NT2/D1 (cell line): ENCODE data around the gene KRT4.

Experiments
- DNase-seq: peaks from one replicate; pipeline ENCODE4 v3.0.0-alpha.2; 2011; ENCODE audit warnings: low read depth, low spot score
- H3K27me3 ChIP-seq: 2 replicates; pipeline ENCODE4 v1.6.0; 2011; ENCODE audit warnings: mild to moderate bottlenecking; ENCODE audit not compliant: insufficient read length, insufficient read depth
- H3K36me3 ChIP-seq: 2 replicates; pipeline ENCODE4 v1.6.1; 2011; ENCODE audit warnings: mild to moderate bottlenecking, low read length, mixed read lengths; ENCODE audit not compliant: insufficient read depth, insufficient read length
- H3K4me1 ChIP-seq: 2 replicates; pipeline ENCODE4 v1.5.1; 2011; ENCODE audit not compliant: insufficient read depth, insufficient read length
- H3K4me3 ChIP-seq: 2 replicates; pipeline ENCODE4 v1.5.1; 2011; ENCODE audit warnings: low read depth; ENCODE audit not compliant: insufficient read length
- H3K9ac ChIP-seq: 2 replicates; pipeline ENCODE4 v1.6.0; 2011; ENCODE audit warnings: low read depth; ENCODE audit not compliant: insufficient read length
- H3K9me3 ChIP-seq: 2 replicates; pipeline ENCODE4 v1.5.1; 2011; ENCODE audit warnings: mild to moderate bottlenecking, low read length; ENCODE audit not compliant: insufficient read depth
- SUZ12 ChIP-seq: IDR thresholded peaks from 2 replicates; pipeline ENCODE4 v1.6.1; 2011; ENCODE audit not compliant: insufficient read length, insufficient read depth; ENCODE audit errors: extremely low read depth
- YY1 ChIP-seq: IDR thresholded peaks from 2 replicates; pipeline ENCODE4 v1.6.1; 2011; ENCODE audit not compliant: insufficient read length, insufficient read depth
- ZNF274 ChIP-seq: IDR thresholded peaks from 2 replicates; pipeline ENCODE4 v1.6.1; 2011; ENCODE audit warnings: mild to moderate bottlenecking, low read depth, low read length

The KRT4 gene

DNA sequence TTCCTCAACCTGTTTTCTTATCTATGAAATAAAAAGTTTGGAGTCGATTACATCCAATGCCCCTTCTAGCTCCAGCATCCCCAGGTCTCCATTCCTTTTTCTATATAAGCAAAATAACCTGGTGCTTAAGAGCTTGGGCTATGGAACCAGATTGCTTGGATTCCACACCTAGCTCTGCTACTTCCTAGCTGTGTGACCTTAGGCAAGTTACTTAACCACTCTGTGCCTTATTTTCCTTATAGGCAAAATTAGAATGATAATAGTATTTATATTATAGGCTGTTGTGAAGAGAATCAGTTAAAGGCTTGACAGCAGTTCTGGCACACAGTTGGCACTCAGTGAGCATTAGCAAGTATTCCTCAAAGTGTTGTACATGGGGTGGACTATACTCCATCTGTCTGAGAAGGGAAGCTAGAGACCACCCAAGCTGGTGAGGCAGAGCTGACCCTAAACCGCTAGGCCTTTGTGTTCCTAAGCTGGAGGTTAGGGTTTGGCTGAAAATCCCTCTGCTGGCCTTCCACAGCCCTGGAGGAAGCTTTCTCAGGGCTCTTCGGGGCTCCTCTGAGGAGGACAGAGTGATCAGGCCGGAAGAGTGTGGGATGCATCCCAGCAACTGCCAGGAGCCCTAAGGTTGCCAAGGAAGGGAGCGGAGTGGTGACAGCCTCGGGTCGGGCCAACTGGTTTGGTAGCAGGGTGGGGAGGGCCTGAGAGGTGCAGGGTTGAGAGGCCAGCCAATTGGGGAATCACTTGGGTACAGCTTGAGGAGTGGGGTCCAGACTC lies 6.0 kb upstream of the KRT4 start:
- TF ChIP-seq SUZ12 = no peak
- Histone ChIP-seq H3K4me3 (no peak overlapping the region), H3K9ac (no peak overlapping the region), H3K9me3 (no peaks in the 10 kb centered on the region), H3K4me1 (peaks cover 5% of the 10 kb centered on the region), H3K36me3 (no peaks in the 10 kb centered on the region), H3K27me3 (no peaks in the 10 kb centered on the region)
- DNase-seq = no peak

DNA sequence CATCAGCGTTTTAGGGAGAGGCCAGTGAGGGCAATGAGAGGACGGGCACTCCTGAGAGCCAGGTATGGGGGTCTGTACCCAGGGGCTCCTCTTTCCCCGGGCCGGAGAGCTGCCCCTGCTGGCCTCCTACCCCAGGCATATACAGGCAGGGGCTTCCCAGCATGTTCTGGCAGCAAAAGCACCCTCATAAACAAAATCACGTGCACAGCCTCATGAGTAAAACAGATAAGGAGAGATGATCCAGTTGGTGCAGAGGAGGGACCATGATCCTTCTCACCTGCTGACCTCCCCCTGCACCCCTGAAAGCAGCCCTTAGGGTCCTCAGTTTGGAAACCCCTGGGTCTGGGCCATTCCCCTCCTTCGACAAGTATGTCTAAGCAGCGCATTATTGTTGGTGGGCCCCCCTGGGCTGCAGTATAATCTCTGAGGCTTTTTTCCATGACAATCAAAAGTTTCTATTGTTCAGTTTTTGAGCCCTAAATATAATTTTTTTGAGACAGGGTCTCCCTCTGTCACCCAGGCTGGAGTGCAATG lies 5.0 kb upstream of the KRT4 start:
- TF ChIP-seq YY1 (no peak), SUZ12 (no peak)
- no peaks in the 10 kb centered on the region for H3K27me3 ChIP-seq
- H3K4me1 ChIP-seq = peaks cover 5% of the 10 kb centered on the region
- no peak overlapping the region for H3K9ac ChIP-seq
- DNase-seq = no peak
- no peaks in the 10 kb centered on the region for H3K36me3 ChIP-seq
- H3K9me3 ChIP-seq = no peaks in the 10 kb centered on the region
- H3K4me3 ChIP-seq = no peak overlapping the region

DNA sequence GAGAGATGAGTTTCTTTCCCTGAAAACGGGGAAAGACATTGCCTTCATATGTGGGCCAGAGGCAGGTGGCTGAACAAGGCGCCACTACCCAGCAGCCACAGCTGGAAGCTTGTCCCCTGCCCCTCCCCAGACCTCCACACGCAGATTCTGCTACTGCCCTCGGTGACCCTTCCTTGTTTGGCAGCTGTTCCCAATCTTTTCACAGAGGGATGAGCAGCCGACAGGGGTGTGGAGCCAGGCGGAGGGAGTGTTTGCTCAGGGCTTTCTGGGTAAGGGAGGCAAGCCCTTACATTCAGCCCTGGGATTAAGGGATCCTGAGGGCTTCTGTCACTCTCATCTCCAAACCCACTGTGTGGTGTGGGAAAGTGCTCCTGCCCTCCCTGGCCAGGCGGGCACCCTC lies 4.5 kb upstream of the KRT4 start:
- Histone ChIP-seq H3K4me1 (peaks cover 5% of the 10 kb centered on the region), H3K4me3 (no peak overlapping the region), H3K36me3 (no peaks in the 10 kb centered on the region), H3K9me3 (no peaks in the 10 kb centered on the region), H3K27me3 (no peaks in the 10 kb centered on the region), H3K9ac (no peak overlapping the region)
- TF ChIP-seq ZNF274 (no peak), YY1 (no peak), SUZ12 (no peak)
- DNase-seq = no peak

DNA sequence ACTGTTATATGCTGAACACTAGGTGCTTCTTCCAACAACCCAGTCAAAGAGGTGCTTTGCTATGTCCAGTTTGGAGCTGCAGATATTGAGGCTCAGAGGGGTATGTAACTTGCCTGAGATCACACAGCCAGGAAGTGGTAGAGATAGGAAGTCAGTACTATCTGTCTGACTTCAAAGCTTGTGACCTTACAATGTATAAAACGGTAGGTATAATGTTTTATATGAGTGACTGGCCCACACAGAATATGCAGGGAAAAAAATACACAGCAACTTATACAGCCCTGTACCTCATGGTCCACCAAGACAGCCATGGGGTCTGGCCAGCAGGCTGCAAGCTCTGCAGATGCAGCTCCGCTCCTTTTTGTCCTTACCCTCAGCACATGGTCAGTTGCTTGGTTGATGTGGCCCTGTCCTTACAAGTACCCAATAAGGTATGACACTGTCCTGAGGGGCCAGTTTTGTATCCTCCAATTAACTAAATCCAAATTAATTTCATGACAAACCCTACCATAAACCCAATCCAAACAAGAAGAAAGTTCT lies 3.9 kb upstream of the KRT4 start:
- no peak for TF ChIP-seq SUZ12
- no peak for TF ChIP-seq YY1
- TF ChIP-seq ZNF274 = no peak
- H3K4me1 ChIP-seq = peaks cover 5% of the 10 kb centered on the region
- H3K27me3 ChIP-seq = no peaks in the 10 kb centered on the region
- no peak overlapping the region for H3K9ac ChIP-seq
- no peaks in the 10 kb centered on the region for H3K9me3 ChIP-seq
- DNase-seq = no peak
- no peak overlapping the region for H3K4me3 ChIP-seq
- H3K36me3 ChIP-seq = no peaks in the 10 kb centered on the region

DNA sequence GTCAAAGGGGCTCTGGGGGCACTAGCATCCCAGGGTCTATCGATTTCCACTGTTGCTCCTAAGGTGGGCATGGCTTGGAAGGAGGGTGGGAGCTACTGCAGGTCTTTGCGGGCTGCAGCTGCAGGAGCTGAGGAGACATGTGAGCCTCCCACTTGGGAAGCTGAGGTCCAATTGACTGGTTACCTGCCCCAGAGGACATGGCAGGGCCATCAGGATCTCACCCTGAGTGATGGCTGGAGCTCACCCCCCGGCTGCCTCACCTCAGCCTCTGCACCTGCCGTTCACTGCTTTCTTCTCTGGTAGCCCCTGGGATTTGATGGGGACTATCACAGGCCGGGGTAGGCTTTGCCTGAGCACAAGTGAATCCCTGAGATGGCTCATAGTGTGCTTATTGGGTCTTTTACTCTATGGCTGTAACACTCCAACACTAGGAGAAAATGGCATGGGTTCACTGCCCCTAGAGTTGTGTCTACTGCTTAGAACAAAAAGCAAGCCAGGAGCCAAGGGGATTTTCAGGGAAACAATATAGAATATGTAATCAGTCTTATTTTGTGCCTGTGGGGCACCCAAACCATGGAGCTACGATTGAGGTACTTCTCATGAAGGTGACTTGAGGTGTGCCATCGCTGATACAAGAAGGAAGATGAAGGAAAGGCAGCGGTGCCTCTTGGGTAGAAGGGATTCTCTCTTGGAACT lies 3.2 kb upstream of the KRT4 start:
- H3K9ac ChIP-seq = no peak overlapping the region
- no peak overlapping the region for H3K4me3 ChIP-seq
- DNase-seq = no peak
- TF ChIP-seq YY1 (no peak), SUZ12 (no peak), ZNF274 (no peak)
- no peaks in the 10 kb centered on the region for H3K9me3 ChIP-seq
- no peaks in the 10 kb centered on the region for H3K27me3 ChIP-seq
- peaks cover 5% of the 10 kb centered on the region for H3K4me1 ChIP-seq
- no peaks in the 10 kb centered on the region for H3K36me3 ChIP-seq

DNA sequence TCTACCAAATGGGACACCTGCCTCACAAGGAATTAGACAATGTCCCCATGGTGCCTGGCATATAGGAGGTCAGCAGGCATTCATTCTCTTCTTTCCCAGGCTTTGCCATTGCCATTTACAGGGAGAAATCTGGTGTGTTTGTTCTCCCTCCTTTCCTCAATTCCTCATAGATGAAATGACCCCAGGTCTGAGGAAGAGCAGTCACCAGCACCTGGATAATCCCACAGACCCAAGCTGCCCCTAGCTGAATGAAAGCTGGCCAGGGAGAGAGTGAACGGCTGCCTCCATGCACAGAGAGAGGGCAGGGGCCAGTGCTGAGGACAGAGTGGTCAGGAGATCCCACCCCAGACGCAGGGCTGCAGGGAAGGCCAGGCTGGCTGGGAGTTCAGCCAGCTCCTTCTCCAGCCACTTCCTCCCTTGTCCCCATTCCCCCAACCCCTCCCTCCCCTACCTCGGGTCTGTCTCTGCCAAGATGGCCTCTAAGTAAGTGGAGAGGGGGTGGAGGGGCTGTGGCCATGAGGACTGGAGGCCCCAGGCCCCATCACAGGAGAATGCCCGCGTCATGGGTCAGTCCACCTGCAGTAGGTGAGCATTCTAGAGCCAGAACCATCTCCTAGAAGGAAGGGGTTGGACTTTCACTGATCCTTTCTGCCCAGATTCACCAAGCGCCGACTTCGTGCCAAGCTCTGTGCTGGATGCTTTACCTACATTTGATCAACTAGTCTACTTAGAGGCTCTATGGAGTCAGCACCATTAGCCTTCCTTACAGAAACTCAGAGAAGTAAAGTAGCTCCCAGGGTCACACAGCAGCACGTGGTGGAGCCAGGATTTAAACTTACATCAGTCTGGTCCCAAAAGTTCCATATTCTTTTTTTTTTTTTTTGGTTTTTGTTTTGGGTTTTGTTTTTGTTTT lies 2.0 kb upstream of the KRT4 start:
- no peak for TF ChIP-seq SUZ12
- TF ChIP-seq ZNF274 = no peak
- H3K9me3 ChIP-seq = no peaks in the 10 kb centered on the region
- H3K36me3 ChIP-seq = no peaks in the 10 kb centered on the region
- peaks cover 5% of the 10 kb centered on the region for H3K4me1 ChIP-seq
- no peak overlapping the region for H3K4me3 ChIP-seq
- no peak for DNase-seq
- no peak overlapping the region for H3K9ac ChIP-seq
- no peaks in the 10 kb centered on the region for H3K27me3 ChIP-seq

DNA sequence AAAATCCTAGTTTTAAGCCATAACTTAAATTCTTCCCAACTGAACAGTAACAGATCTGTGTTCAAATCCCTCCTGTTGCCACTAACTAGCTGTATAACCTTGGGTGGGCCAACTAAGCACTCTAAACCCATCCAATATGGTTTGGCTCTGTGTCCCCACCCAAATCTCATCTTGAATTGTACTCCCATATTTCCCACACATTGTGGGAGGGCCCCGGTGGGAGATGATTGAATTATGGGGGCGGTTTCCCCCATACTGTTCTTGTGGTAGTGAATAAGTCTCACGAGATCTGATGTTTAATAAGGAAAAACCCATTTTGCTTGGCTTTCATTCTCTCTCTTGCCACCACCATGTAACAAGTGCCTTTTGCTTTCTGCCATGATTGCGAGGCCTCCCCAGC lies 1.2 kb upstream of the KRT4 start:
- Histone ChIP-seq H3K4me3 (no peak overlapping the region), H3K27me3 (no peaks in the 10 kb centered on the region), H3K9me3 (no peaks in the 10 kb centered on the region), H3K36me3 (no peaks in the 10 kb centered on the region), H3K9ac (no peak overlapping the region), H3K4me1 (peaks cover 5% of the 10 kb centered on the region)
- TF ChIP-seq YY1 (no peak), SUZ12 (no peak), ZNF274 (no peak)
- DNase-seq = no peak
